Common myeloid progenitor, CD34-positive (primary cell): Measurements from ENCODE around the gene DNMT3A.
A peak's percentile ranks its signal among the peaks of the same experiment; 100 is the strongest.

ENCODE experiments used
- CTCF ChIA-PET: fragments of 350-600 bp; sonication (Branson Sonifier 250); formaldehyde crosslinking; loops from one replicate; lab custom pipeline; 2021; ENCODE audit warnings: antibody characterized with exemption; lab: Charles Lee
- POLR2A ChIA-PET: fragments of 350-600 bp; sonication (Branson Sonifier 250); formaldehyde crosslinking; loops from one replicate; lab custom pipeline; 2021; ENCODE audit warnings: antibody characterized with exemption; lab: Charles Lee
- DNase-seq, 3 donors: peaks; one replicate each; pipeline versions ENCODE4 v3.0.0 to v3.0.0-alpha.2; 2013
- H3K27ac ChIP-seq, 2 experiments: 1 replicate in 1 of 2; 2 replicates in 1 of 2; pipeline ENCODE4 v1.7.0; 2013; ENCODE audit warnings: inconsistent platforms in 2 of 2, low read length in 2 of 2, mild to moderate bottlenecking in 2 of 2, low read depth in 1 of 2, moderate library complexity in 1 of 2; ENCODE audit not compliant: severe bottlenecking in 2 of 2, insufficient read depth in 1 of 2, poor library complexity in 1 of 2
- H3K27me3 ChIP-seq, 5 experiments: replicated peaks in 2 of 5; 1 replicate in 3 of 5; 2 replicates in 2 of 5; pipeline versions ENCODE4 v1.6.1 to v1.7.0; 2013; ENCODE audit warnings: low read length in 4 of 5, mild to moderate bottlenecking in 2 of 5, moderate library complexity in 2 of 5, inconsistent platforms in 1 of 5; ENCODE audit not compliant: insufficient read depth in 5 of 5, control insufficient read depth in 4 of 5
- H3K36me3 ChIP-seq, 4 experiments: 1 replicate in 2 of 4; 2 replicates in 2 of 4; pipeline versions ENCODE4 v1.6.1 to v1.7.0; 2013; ENCODE audit warnings: low read length in 3 of 4, control low read depth in 1 of 4, mild to moderate bottlenecking in 1 of 4; ENCODE audit not compliant: control insufficient read depth in 4 of 4, insufficient read depth in 4 of 4
- H3K4me1 ChIP-seq, 4 experiments: 1 replicate in 3 of 4; 2 replicates in 1 of 4; pipeline versions ENCODE4 v1.6.1 to v1.7.1; 2013; ENCODE audit warnings: low read length in 3 of 4, mild to moderate bottlenecking in 3 of 4, control low read depth in 1 of 4, inconsistent platforms in 1 of 4, moderate library complexity in 1 of 4; ENCODE audit not compliant: control insufficient read depth in 4 of 4, insufficient read depth in 4 of 4; ENCODE audit errors: control extremely low read depth in 1 of 4
- H3K4me3 ChIP-seq, 7 experiments: 1 replicate in 4 of 7; 2 replicates in 3 of 7; pipeline versions ENCODE4 v1.5.1 to v1.7.0; 2013; ENCODE audit warnings: mild to moderate bottlenecking in 7 of 7, low read length in 6 of 7, moderate library complexity in 6 of 7, inconsistent platforms in 2 of 7, low read depth in 2 of 7, control low read depth in 1 of 7; ENCODE audit not compliant: insufficient read depth in 4 of 7, control insufficient read depth in 1 of 7; ENCODE audit errors: extremely low read depth in 1 of 7
- H3K9me3 ChIP-seq, 5 experiments: 1 replicate in 4 of 5; 2 replicates in 1 of 5; pipeline versions ENCODE4 v1.6.1 to v1.7.1; 2013; ENCODE audit warnings: low read length in 4 of 5, mild to moderate bottlenecking in 2 of 5, inconsistent platforms in 1 of 5, low read depth in 1 of 5, moderate library complexity in 1 of 5; ENCODE audit not compliant: control insufficient read depth in 4 of 5, insufficient read depth in 2 of 5; ENCODE audit errors: control extremely low read depth in 1 of 5
- WGBS: methylation state at CpG from one replicate; pipeline ENCODE4 v1.1.5; 2013; ENCODE audit not compliant: insufficient coverage; 5-methylcytosine and 5-hydroxymethylcytosine counted together

DNMT3A gene

DNA sequence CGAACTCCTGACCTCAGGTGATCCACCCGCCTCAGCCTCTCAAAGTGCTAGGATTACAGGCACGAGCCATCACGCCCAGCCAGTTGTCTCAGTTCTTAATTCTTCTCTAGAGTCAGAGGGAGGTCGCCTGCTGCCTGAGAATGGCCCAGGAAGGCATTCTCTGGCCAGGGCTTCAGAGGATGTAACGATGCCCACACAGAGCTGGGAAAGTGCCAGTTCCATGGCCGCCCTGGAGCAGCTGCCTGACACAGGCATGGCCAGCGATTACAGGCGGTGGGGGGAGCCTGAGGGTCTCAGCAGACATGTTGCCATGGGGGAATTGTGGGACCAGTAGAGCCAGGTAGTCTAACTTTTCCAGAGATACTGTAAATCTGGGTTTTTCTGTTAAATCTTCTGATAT lies 25.6 kb upstream of the DNMT3A start:
- ChIA-PET POLR2A (no interaction called here), CTCF (interaction anchor here (1.4 to 3.6 kb wide), 2 partner anchors 8 to 24 kb away, joined by 3 to 20 read pairs; no protein-coding TSS in a partner anchor)
- Histone ChIP-seq H3K4me1 (peaks cover 0 to 7% (median 6%) of the 10 kb centered on the region in 4 experiments), H3K36me3 (no peaks in the 10 kb centered on the region), H3K4me3 (no peak overlapping the region), H3K27ac (no peak overlapping the region), H3K9me3 (no peaks in the 10 kb centered on the region), H3K27me3 (no peaks in the 10 kb centered on the region)
- DNase-seq = no peak
- 93% methylated on average over 7 of the region's 9 CpGs for WGBS

DNA sequence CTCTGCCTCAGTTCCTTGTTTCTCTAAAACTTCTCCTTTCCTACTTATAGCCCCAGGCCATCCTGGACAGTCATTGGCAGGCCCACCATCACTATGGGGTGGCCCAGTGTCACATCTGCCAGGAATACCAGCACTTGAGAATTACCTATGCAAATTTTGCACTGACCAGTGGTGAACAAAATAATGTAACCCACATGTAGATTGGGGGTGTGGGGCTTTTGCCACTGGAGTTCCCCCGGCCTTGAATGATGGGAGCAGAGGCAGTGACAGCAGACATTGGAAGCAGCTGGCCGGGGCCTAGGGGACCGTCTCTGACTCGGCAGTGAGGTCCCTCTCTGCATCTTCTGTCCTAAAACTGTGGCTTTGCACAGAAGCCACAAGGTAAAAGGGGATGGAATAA lies 24.9 kb upstream of the DNMT3A start:
- CTCF ChIA-PET = interaction anchor here (3.6 kb wide), 1 partner anchor 9 kb away, joined by 20 read pairs; no protein-coding TSS in a partner anchor
- Histone ChIP-seq H3K4me1 (peaks cover 0 to 12% (median 9%) of the 10 kb centered on the region in 4 experiments), H3K9me3 (no peaks in the 10 kb centered on the region), H3K27ac (no peak overlapping the region), H3K27me3 (no peaks in the 10 kb centered on the region), H3K4me3 (no peak overlapping the region), H3K36me3 (no peaks in the 10 kb centered on the region)
- 85% methylated on average over 4 of the region's 4 CpGs for WGBS
- POLR2A ChIA-PET = no interaction called here
- DNase-seq = no peak

DNA sequence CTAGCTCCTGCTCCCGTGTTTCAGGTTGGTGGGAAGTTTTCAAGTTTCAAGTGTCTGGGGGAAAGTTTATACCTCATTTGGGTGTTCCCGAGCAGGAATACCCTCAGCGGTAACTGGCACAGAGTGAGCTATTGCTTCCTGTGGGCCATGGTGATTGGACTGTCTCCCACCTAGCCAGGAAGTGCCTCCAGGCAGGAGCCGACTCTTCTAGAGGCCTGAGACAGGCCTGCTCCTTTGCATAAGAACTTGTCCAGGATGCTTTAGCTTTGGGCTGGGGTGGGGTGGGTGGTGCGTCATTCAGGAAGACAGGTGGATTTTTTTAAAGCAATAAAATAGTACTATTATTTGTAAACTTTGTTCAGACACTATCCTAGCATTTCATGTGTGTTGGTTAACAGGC lies 23.5 kb upstream of the DNMT3A start:
- DNase-seq = no peak
- ChIA-PET CTCF (interaction anchor here (0.9 to 3.6 kb wide), 4 partner anchors 10 to 22 kb away, joined by 3 to 20 read pairs (median 3); no protein-coding TSS in a partner anchor), POLR2A (no interaction called here)
- WGBS = 47% methylated on average over 3 of the region's 5 CpGs
- peaks cover 0 to 14% (median 10%) of the 10 kb centered on the region in 4 experiments for H3K4me1 ChIP-seq
- no peak overlapping the region for H3K4me3 ChIP-seq
- H3K27me3 ChIP-seq = no peaks in the 10 kb centered on the region
- H3K9me3 ChIP-seq = no peaks in the 10 kb centered on the region
- H3K27ac ChIP-seq = no peak overlapping the region
- no peaks in the 10 kb centered on the region for H3K36me3 ChIP-seq

DNA sequence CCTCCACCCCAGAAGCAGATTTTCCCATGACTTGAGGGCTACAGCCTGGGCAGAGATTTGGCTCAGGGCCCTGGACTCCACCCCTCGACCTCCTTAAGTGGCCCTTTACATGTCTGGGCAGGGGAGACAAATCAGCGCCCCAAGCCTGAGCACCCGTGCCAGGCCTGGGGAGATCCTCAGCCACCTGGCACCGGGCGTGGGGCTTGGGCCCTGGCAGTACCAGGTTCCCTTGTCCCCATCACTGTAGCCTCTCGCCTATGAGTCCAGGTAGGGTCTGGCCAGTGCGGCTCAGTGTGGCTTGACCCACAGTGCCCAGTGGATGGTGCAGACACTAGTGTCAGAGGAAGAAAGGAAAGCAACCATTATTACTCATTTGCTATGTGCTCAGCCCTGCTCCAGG lies 22.0 kb upstream of the DNMT3A start:
- POLR2A ChIA-PET = no interaction called here
- WGBS = 98% methylated on average over 7 of the region's 7 CpGs

DNA sequence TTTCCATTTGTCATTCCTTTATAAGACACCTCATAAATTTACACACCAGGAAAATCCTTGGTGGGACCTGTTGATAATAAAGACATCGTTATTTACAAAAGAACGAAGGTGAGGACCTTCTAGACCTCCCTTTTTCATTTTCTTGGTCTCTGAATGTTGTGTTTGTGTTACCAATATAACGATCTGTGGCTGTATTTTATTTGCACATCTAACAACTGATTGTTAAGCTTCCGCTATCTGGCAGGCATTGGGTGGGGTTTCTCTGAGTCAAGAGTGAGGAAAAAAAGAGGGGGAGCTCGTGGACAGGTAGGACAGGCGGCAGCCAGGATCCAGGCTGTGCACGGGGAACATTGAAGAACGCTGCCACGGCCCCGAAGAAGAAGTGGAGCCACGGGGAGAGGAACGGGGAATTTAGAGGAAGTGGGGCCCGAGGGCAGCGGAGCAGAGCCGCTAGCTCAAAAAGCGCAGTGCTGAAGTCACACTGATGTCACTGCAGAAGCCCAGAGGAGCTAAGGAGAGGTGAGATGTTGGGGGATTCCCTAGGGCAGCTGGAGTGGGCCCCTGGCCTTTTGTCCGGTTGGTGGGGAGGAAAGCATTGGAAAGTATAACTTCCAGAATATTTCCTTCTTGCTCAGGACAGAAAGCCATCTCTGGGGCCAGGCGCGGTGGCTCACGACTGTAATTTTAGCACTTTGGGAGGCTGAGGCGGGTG lies 20.9 kb upstream of the DNMT3A start:
- Histone ChIP-seq H3K27ac (peak overlapping the region; percentile 27 to 75), H3K4me3 (peak overlapping the region; percentile 24 to 90 (median 77)), H3K4me1 (peaks cover 0 to 14% (median 10%) of the 10 kb centered on the region in 4 experiments), H3K36me3 (no peaks in the 10 kb centered on the region), H3K9me3 (no peaks in the 10 kb centered on the region), H3K27me3 (no peaks in the 10 kb centered on the region)
- 9% methylated on average over 17 of the region's 21 CpGs for WGBS
- POLR2A ChIA-PET = interaction anchor here (0.6 to 1.9 kb wide), 4 partner anchors 13 to 196 kb away, joined by 3 to 9 read pairs (median 3); no protein-coding TSS in a partner anchor
- CTCF ChIA-PET = interaction anchor here (0.7 to 2.7 kb wide), 31 partner anchors 10 to 258 kb away, joined by 3 to 24 read pairs (median 4); no protein-coding TSS in a partner anchor
- peak; percentile 79 to 90 (median 90) for DNase-seq

More for the DNA sequence above, 22.0 kb upstream of the DNMT3A start:
- DNase-seq = no peak
- no peak overlapping the region for H3K4me3 ChIP-seq
- H3K27ac ChIP-seq = no peak overlapping the region
- no peaks in the 10 kb centered on the region for H3K36me3 ChIP-seq
- H3K4me1 ChIP-seq = peaks cover 0 to 14% (median 10%) of the 10 kb centered on the region in 4 experiments
- no peaks in the 10 kb centered on the region for H3K27me3 ChIP-seq
- H3K9me3 ChIP-seq = no peaks in the 10 kb centered on the region
- CTCF ChIA-PET = interaction anchor here (1.3 to 3.6 kb wide), 2 partner anchors 12 to 20 kb away, joined by 3 to 20 read pairs; no protein-coding TSS in a partner anchor

DNA sequence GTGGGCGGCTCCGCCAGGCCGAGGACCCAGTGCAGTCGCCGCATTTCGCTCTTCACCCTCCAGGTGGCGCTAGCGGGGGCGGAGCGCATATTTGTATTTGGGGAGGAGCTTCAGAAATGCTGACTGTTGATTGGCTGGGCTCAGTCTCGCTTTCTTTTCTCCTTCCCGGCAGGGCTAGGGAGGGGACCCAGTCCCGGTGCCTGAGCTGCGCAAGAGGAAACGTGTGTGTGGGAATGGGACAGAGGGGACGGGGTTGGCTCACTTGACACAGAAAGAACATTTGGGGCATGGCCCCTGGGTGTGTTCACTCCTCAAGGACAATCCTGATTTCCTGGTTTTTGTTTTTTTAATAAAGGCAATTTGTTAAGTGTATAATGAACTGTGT lies 20.3 kb upstream of the DNMT3A start:
- H3K36me3 ChIP-seq = no peaks in the 10 kb centered on the region
- peaks cover 0 to 14% (median 10%) of the 10 kb centered on the region in 4 experiments for H3K4me1 ChIP-seq
- peak overlapping the region; percentile 27 to 75 for H3K27ac ChIP-seq
- H3K27me3 ChIP-seq = no peaks in the 10 kb centered on the region
- CTCF ChIA-PET = interaction anchor here (0.7 to 2.7 kb wide), 30 partner anchors 11 to 258 kb away, joined by 3 to 24 read pairs (median 4); no protein-coding TSS in a partner anchor
- DNase-seq = peak; percentile 91 to 95 (median 92)
- H3K9me3 ChIP-seq = no peaks in the 10 kb centered on the region
- POLR2A ChIA-PET = interaction anchor here (0.6 to 1.9 kb wide), 3 partner anchors 12 to 33 kb away, joined by 3 to 9 read pairs (median 3); no protein-coding TSS in a partner anchor
- WGBS = 0% methylated on average over 12 of the region's 16 CpGs
- H3K4me3 ChIP-seq = peak overlapping the region; percentile 37 to 90 (median 77)
